Astrocyte (in vitro differentiated cells and primary cell): Measurements from ENCODE around the gene MAGI3. TPM values are rescaled to one million over a fixed set of nuclear protein-coding genes. Genes with fewer than 3 reads are reported as not detected.
A peak's percentile ranks its signal among the peaks of the same experiment; 100 is the strongest.

Source experiments
- DNase-seq: peaks from one replicate; pipeline ENCODE4 v3.0.0-alpha.2; 2010; ENCODE audit warnings: low read depth
- FAIRE-seq: peaks from 2 replicates; lab custom pipeline; 2011; peaks lifted over from hg19 to GRCh38; lab: Jason Lieb, UNC
- H2AFZ ChIP-seq: 2 replicates; pipeline ENCODE4 v1.6.0; 2012; ENCODE audit warnings: low read depth, low read length, inconsistent platforms
- H3K27ac ChIP-seq: 2 replicates; pipeline ENCODE4 v1.5.1; 2011; ENCODE audit warnings: low read depth, low read length, inconsistent platforms
- H3K27me3 ChIP-seq: 2 replicates; pipeline ENCODE4 v1.6.0; 2011; ENCODE audit warnings: low read length, inconsistent platforms; ENCODE audit not compliant: insufficient read depth
- H3K36me3 ChIP-seq: 2 replicates; pipeline ENCODE4 v1.5.1; 2011; ENCODE audit warnings: low read length, inconsistent platforms; ENCODE audit not compliant: insufficient read depth
- H3K4me1 ChIP-seq: 2 replicates; pipeline ENCODE4 v1.5.1; 2011; ENCODE audit warnings: low read length, inconsistent platforms; ENCODE audit not compliant: insufficient read depth
- H3K4me2 ChIP-seq: 2 replicates; pipeline ENCODE4 v1.6.0; 2012; ENCODE audit warnings: low read length, inconsistent platforms
- H3K4me3 ChIP-seq: 2 replicates; pipeline ENCODE4 v1.5.1; 2011; ENCODE audit warnings: low read depth, mild to moderate bottlenecking, low read length, inconsistent platforms; ENCODE audit not compliant: insufficient read depth
- H3K79me2 ChIP-seq: 2 replicates; pipeline ENCODE4 v1.6.0; 2012; ENCODE audit warnings: mild to moderate bottlenecking, low read length, inconsistent platforms; ENCODE audit not compliant: insufficient read depth
- H3K9ac ChIP-seq: 2 replicates; pipeline ENCODE4 v1.6.0; 2012; ENCODE audit warnings: mild to moderate bottlenecking, low read length, inconsistent platforms
- H3K9me3 ChIP-seq: 2 replicates; pipeline ENCODE4 v1.5.1; 2012; ENCODE audit warnings: low read depth, mild to moderate bottlenecking, low read length, inconsistent platforms; ENCODE audit not compliant: insufficient read depth
- H4K20me1 ChIP-seq: 2 replicates; pipeline ENCODE4 v1.6.0; 2012; ENCODE audit warnings: low read length, inconsistent platforms; ENCODE audit not compliant: insufficient read depth
- H3K27ac Mint-ChIP-seq: one replicate; pipeline ENCODE4 v1.8.0; 2021; ENCODE audit warnings: mild to moderate bottlenecking, mixed read lengths; ENCODE audit not compliant: unreplicated experiment
- H3K27me3 Mint-ChIP-seq: one replicate; pipeline ENCODE4 v1.8.0; 2021; ENCODE audit warnings: low read depth, mixed read lengths; ENCODE audit not compliant: unreplicated experiment
- H3K36me3 Mint-ChIP-seq: one replicate; pipeline ENCODE4 v1.8.0; 2021; ENCODE audit warnings: low read depth, mixed read lengths; ENCODE audit not compliant: unreplicated experiment
- H3K4me1 Mint-ChIP-seq: one replicate; pipeline ENCODE4 v1.8.0; 2021; ENCODE audit warnings: low read depth, mixed read lengths; ENCODE audit not compliant: unreplicated experiment
- H3K4me3 Mint-ChIP-seq: one replicate; pipeline ENCODE4 v1.8.0; 2021; ENCODE audit warnings: mild to moderate bottlenecking, moderate library complexity, mixed read lengths; ENCODE audit not compliant: unreplicated experiment
- H3K9me3 Mint-ChIP-seq: one replicate; pipeline ENCODE4 v1.8.0; 2021; ENCODE audit warnings: mild to moderate bottlenecking, mixed read lengths; ENCODE audit not compliant: unreplicated experiment
- EZH2 ChIP-seq: IDR thresholded peaks from 2 replicates; pipeline ENCODE4 v1.6.1; 2012; ENCODE audit warnings: mild to moderate bottlenecking, low read length, inconsistent platforms; ENCODE audit not compliant: insufficient read depth
- total RNA-seq: library from RNA; stranded (reverse); gene quantifications from 2 replicates; pipeline ENCODE4 v1.2.1, GENCODE V29; 2021
- TF ChIP-seq, protein P1 (sequence below): IDR thresholded peaks from 2 replicates; pipeline ENCODE4 v1.5.1; 2011; ENCODE audit warnings: low read depth, mild to moderate bottlenecking, inconsistent platforms, low read length, moderate library complexity; ENCODE audit not compliant: insufficient read depth

MAGI3 gene
- total RNA-seq, 1 donor from 2014 or later: 16.5 TPM

DNA sequence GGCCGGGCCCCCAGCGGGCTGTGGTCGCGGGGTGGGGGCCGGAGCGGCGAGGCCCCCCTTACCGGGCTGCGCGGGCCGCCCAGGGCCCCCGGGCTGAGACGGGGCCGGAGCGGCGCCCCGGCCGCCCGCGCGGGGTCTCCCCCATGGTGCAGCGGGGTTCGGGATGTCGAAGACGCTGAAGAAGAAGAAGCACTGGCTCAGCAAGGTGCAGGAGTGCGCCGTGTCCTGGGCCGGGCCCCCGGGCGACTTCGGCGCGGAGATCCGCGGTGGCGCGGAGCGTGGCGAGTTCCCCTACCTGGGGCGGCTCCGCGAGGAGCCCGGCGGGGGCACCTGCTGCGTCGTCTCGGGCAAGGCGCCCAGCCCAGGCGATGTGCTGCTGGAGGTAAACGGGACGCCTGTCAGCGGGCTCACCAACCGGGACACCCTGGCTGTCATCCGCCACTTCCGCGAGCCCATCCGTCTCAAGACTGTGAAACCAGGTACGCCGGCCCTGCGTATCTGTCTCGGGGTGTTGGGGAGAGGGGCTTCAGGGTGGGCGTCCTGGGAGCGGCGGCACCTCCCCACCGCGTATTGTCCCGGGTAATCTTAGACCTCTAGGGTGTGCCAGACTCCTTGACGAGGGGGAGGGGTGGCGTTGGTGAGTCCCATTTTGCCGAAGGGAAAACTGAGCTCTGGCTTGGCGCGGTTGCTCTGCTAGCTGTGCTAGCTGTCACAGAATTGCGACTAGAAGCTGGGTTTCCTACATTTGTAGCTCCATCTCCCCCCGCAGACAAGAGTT is 745 bp downstream of the MAGI3 start:
- peaks cover 5% of the 10 kb centered on the region for H3K9me3 Mint-ChIP-seq
- H3K27me3 Mint-ChIP-seq: no peaks in the 10 kb centered on the region
- DNase-seq: no peak
- Histone ChIP-seq H3K4me1 (peaks cover 17% of the 10 kb centered on the region), H3K9me3 (no peaks in the 10 kb centered on the region), H2AFZ (peak overlapping the region; percentile 76), H3K79me2 (peaks cover 54% of the 10 kb centered on the region), H3K36me3 (no peaks in the 10 kb centered on the region), H3K4me2 (peak overlapping the region; percentile 96), H3K9ac (peak overlapping the region; percentile 90), H4K20me1 (peaks cover 20% of the 10 kb centered on the region), H3K27me3 (no peaks in the 10 kb centered on the region), H3K27ac (peak overlapping the region; percentile 72), H3K4me3 (peak overlapping the region; percentile 81)
- H3K4me3 Mint-ChIP-seq: peak overlapping the region; percentile 94
- H3K27ac Mint-ChIP-seq: no peak overlapping the region
- TF ChIP-seq, protein P1, sequence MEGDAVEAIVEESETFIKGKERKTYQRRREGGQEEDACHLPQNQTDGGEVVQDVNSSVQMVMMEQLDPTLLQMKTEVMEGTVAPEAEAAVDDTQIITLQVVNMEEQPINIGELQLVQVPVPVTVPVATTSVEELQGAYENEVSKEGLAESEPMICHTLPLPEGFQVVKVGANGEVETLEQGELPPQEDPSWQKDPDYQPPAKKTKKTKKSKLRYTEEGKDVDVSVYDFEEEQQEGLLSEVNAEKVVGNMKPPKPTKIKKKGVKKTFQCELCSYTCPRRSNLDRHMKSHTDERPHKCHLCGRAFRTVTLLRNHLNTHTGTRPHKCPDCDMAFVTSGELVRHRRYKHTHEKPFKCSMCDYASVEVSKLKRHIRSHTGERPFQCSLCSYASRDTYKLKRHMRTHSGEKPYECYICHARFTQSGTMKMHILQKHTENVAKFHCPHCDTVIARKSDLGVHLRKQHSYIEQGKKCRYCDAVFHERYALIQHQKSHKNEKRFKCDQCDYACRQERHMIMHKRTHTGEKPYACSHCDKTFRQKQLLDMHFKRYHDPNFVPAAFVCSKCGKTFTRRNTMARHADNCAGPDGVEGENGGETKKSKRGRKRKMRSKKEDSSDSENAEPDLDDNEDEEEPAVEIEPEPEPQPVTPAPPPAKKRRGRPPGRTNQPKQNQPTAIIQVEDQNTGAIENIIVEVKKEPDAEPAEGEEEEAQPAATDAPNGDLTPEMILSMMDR: no peak
- TF ChIP-seq EZH2: no peak
- FAIRE-seq: no peak
- no peaks in the 10 kb centered on the region for H3K36me3 Mint-ChIP-seq
- peaks cover 9% of the 10 kb centered on the region for H3K4me1 Mint-ChIP-seq

DNA sequence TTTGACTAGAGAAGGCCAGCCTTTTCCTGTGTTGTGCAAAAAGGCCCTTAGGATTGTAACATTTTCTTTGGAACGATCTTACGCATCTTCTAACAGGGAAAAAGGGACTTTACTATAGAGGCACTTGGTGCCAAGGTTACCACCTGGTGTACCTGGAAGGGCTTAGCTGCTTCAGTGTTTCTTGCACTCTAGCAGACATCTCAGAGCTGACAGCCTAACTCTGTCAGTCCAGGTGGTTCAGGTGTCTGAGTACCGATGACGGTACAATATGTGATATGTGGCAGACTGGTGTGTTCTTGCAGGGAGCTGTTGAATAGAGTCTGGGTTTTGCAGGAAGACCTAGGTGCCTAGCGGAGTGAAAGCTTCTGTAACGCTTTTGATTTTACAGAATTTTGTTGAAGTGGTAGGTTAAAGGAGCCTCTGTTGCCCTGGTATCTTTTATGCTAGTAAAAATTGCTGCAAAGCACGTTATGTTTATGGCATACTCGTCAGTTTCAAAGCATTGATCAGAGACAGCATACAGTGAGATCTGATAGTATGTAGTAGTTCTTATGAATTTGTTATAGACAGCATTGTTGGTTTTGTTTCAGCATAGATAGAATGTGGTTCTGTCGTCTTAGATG is 1.4 kb downstream of the MAGI3 start:
- no peak for FAIRE-seq

More for the DNA sequence above, 1.4 kb downstream of the MAGI3 start:
- DNase-seq: no peak
- peaks cover 58% of the 10 kb centered on the region for H3K79me2 ChIP-seq
- Mint-ChIP-seq H3K4me3 (peak overlapping the region; percentile 94), H3K27ac (no peak overlapping the region), H3K27me3 (no peaks in the 10 kb centered on the region), H3K4me1 (peaks cover 13% of the 10 kb centered on the region), H3K36me3 (no peaks in the 10 kb centered on the region), H3K9me3 (peaks cover 4% of the 10 kb centered on the region)
- H3K4me3 ChIP-seq: peak overlapping the region; percentile 81
- TF ChIP-seq, protein P1: no peak
- TF ChIP-seq EZH2: no peak
- H3K9ac ChIP-seq: peak overlapping the region; percentile 90
- H3K4me2 ChIP-seq: peak overlapping the region; percentile 96
- H3K9me3 ChIP-seq: no peaks in the 10 kb centered on the region
- H3K4me1 ChIP-seq: peaks cover 20% of the 10 kb centered on the region
- H3K27ac ChIP-seq: no peak overlapping the region
- no peaks in the 10 kb centered on the region for H3K36me3 ChIP-seq
- H3K27me3 ChIP-seq: no peaks in the 10 kb centered on the region
- H4K20me1 ChIP-seq: peaks cover 20% of the 10 kb centered on the region
- peak overlapping the region; percentile 76 for H2AFZ ChIP-seq
